GDM1 (cell line): ENCODE measurements around the gene AASDH.
"Not testable (repeated sequence)": the region's sequence is repeated elsewhere in the genome, so short reads cannot be mapped to it uniquely, and the experiment has no call there.

ENCODE experiments used
- DNase-seq: peaks from one replicate; lab custom pipeline; 2025; lab: John Stamatoyannopoulos, UW

The AASDH gene

DNA sequence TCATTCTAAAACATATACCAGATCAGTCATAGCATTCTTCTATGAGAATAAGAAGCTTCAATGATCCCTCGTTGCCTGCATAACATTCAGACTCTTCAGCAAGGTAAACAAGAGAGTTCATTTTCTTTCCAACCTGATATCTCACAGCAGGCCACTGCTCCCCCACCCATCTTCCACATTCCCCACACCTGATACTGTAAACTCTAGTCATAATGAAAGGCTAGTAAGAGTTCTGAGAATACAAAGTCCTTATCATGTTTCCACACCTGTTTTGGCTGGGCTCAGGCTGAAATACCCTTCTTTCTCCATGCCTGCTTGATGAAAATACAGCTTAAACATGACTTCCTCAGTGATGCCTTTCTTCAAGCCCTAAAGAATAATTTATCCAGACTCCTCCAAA is 2.3 kb upstream of the AASDH start:
- DNase-seq = no peak

- DNase-seq = no peak
These were observed 1.0 kb upstream of the AASDH start for GRCh38 chr4:56388306-56388705.

DNA sequence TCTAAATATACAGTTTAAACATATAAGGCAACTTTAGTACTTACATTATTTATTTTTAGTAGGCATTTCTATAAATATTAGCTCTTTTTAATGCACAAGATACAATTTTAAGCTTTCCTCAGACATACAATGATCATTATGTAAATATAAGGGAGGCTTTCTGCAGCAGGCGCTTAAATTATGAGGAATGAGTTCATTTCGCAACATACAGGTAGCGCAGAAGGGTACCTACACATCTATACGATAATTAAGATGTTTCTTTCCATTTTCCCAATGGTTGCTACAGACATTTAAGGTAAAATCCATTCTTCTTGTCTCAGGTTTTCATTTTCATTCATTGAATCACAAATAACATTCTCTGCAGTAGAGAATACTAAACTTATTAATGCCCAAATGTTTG is 1.2 kb downstream of the AASDH start:
- DNase-seq = no peak

- DNase-seq = no peak
These were observed 11.8 kb downstream of the AASDH start for GRCh38 chr4:56375458-56375857.

- DNase-seq = no peak
These were observed 12.3 kb downstream of the AASDH start for GRCh38 chr4:56374956-56375355.

- DNase-seq = no peak
These were observed 14.5 kb downstream of the AASDH start for GRCh38 chr4:56372774-56373173.

DNA sequence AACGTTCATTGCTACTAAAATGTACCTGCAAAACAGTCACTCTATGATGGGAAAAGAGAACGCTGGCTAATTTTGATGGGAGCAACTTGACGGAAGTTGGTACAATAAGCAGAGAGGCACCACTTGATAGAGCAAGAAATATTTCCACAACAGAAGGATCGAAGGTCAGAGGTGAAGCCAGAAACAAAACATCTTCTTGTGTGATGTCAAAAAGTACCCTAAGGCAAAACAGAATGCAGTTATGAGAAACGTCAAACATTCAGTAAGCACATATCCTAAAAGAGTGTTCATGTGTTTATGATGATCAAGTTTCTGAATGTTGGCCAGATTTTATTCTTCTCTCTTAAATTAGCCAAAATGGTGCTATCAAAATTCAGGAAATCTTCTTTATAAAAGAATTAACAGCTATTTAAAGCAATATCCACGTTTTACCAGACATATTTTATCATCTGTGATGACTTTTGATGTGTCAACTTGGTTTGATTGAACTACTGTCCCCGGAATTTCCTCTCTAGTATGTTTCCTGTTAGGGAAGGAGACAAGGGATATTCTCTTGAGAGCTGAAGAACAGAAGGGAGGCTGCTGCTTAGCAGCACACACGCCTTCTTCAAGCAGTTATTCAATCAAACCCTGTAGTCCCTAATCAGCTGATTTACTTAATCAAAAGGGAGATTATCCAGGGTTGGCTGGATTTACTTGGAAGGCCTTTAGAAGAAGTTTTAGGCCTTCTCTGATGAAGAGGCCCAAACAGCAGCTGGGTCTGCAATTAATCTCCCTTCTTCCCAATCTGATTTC is 15.7 kb downstream of the AASDH start:
- DNase-seq = no peak

DNA sequence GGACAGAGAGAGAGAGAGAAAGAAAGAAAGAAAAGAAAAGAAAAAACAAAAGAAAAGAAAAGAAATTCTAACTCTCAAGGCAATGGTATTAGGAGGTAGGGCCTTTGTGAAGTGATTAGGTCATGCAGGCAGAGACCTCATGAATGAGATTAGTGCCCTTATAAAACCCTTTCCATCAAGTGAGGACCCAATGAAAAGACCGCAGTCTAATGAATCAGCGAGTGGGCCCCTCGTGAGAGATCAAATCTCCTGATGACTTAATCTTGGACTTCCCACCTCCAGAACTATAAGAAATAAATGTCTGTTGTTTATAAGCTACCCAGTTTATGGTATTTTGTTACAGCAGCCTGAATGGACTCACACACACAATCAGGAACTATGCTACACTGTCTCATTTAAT is 16.9 kb downstream of the AASDH start:
- DNase-seq = no peak

DNA sequence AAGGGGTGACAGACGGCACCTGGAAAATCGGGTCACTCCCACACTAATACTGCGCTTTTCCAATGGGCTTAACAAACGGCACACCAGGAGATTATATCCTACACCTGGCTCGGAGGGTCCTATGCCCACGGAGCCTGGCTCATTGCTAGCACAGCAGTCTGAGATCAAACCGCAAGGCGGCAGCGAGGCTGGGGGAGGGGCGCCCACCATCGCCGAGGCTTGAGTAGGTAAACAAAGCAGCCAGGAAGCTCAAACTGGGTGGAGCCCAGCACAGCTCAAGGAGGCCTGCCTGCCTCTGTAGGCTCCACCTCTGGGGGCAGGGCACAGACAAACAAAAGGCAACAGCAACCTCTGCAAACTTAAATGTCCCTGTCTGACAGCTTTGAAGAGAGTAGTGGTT is 24.3 kb downstream of the AASDH start:
- not testable (repeated sequence) for DNase-seq

DNA sequence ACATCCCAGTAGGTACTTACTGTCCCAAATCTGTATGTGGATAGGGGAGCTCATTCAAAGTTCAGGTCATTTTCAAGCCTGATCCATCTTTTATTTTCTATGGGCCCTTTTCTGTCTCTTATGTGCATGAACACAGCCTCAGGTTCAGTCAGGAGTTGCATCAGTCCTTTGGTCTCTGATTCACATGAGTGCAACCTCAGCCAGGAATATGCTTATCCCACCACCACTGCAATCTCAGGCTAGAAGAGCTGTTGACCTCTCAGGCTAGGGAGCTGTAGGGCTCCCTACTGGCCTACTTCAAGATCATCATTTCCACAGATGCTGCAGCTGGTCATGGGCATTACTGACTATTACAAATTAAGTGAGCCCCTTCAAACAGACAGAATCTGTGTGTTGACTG is 27.2 kb downstream of the AASDH start:
- DNase-seq = no peak

DNA sequence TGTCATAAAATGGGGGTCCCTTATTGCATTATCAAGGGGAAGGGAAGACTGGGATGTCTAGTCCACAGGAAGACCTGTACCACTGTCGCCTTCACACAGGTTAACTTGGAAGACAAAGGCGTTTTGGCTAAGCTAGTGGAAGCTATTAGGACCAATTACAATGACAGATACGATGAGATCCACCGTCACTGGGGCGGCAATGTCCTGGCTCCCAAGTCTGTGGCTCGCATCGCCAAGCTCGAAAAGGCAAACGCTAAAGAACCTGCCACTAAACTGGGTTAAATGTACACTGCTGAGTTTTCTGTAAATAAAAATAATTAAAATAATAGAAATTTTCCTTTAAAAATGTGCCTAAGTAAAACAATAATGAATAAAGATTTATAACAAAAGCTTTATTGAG is 30.6 kb downstream of the AASDH start:
- no peak for DNase-seq

DNA sequence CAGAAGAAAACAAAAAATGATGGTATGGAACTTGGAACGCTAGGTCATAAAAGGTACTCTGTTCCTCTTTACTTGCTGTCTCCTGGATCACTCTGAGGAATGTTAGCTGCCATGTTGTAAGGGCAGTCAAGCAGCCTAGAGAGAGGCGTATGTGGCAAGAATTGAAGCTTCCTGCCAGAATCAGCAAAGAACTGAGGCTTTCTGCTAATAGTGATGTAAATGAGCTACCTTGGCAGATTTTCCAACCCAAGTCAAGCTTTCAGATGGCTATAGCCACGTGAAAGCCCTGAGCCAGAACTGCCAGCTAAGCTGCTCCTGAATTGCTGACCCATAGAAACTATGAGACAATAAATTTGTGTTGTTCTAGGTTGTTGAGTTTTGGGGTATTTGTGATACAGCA is 38.7 kb downstream of the AASDH start:
- no peak for DNase-seq

GRCh38 chr4:56345458-56345857 is 41.8 kb downstream of the AASDH start:
- DNase-seq = no peak

DNA sequence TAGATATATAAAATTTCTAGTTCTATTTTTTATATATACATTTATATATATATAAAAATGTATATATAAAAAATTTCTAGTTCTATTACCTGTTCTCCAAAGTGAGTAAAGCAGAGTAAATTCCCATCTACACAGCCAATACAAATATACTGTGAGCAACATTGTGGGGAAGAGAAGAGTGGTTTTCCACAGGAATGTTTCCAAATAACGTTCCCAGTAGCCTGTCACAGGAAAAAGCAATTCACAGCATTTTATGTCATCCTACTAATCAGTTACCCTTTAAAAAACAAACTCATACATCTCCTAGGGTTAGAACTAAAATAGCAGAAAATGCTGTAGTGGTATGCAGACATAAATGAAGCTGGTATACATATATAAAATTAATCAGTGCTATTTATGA is 44.5 kb downstream of the AASDH start:
- no peak for DNase-seq

DNA sequence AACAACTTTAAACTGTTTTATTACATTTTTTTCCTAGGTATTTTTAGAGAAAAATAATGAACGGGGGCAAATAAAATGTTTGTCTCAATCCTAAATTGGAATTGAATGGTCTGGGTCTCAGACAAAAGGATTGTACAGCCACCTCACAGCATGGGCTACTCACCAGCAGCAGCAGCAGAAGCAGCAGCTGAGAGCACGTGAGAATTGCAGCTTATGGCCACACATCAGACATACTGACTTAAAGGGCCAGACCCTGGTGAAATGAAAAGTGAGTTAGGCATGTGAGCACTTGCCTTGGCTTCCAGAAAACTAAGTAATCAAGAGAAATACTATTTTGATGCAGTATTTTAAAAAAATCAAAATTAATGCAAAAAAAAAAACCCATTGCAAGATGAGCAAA is 56.6 kb downstream of the AASDH start:
- no peak for DNase-seq

DNA sequence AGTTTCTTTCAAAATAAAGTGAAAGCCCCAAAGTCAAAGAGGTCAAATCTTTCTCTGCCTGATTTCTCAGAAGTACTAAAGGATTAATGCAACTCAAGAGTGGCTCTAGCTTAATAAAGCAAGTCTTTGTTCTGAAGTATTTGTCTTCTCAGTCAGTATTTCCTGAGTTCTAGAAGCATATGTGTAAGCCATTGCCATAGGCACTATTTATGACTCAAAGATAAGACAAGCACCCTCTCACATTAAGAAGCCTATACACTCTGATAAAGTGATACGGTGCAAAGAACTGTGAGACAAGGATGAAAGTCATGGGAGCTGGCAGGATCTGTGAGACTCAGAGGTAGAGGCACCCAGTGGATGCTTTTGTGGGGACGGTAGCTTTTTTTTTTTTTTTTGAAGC is 60.9 kb downstream of the AASDH start:
- DNase-seq = no peak

- DNase-seq = no peak
These were observed 63.2 kb downstream of the AASDH start for GRCh38 chr4:56324011-56324610.

GRCh38 chr4:56323327-56323726 is 64.0 kb downstream of the AASDH start:
- DNase-seq = no peak

- DNase-seq = no peak
These were observed 66.0 kb downstream of the AASDH start for GRCh38 chr4:56321251-56321650.

DNA sequence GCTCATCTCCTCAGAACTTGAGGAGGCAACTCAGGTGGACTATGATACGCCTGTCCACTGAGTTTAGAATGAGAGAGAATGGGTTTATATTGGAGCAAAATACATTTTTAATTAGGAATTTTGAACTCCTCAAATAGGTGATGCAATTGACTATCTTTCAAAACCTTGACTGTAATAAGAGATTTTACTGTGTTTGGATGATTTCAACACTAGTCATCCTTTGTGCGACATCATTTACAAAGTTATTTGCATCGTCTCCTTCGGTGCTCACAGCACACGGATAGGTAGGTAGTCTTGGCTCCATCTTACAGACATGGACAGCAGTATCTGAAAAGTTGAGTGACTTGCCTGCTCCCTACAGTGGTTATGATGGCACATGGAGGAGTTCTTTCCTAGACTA is 67.0 kb downstream of the AASDH start:
- DNase-seq = no peak

- DNase-seq = no peak
These were observed 68.7 kb downstream of the AASDH start for GRCh38 chr4:56318555-56318954.

DNA sequence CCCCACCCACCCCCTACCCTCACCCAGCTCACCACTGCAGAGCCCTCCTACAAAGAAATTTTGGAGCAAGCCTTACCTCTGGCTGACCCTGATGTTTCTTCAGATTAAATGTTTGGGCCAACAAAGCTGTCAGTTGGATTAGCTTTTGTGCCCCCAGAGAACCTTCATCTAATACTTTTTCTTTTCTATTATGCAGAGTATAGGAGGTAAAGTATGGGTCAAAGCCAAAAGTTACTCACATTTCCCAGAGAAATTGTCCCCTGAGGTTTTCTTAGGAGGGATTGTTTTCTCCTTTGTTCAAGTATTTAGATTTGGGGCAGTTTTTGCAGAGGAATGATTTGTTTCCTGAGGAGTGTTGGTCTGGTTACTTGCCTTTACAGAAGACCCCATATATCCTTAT is 69.5 kb downstream of the AASDH start:
- no peak for DNase-seq

DNA sequence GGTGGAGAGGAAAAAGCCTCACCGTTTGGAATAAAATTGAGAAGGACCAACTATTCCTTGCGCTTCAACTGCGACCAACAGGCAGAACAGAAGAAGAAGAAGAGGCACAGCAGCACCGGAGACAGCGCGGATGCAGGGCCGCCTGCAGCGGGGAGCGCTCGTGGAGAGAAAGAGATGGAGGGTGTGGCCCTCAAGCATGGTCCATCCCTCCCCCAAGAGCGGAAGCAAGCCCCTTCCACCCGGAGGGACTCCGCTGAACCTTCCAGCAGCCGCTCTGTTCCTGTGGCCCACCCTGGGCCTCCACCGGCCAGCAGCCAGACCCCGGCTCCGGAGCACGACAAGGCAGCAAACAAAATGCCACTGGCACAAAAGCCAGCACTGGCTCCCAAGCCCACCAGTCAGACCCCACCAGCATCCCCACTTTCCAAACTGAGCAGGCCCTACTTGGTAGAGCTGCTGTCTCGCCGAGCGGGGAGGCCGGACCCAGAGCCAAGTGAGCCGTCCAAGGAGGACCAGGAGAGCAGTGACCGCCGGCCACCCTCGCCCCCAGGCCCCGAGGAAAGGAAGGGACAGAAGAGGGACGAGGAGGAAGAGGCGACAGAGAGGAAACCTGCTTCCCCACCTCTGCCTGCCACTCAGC is 71.2 kb downstream of the AASDH start:
- no peak for DNase-seq

DNA sequence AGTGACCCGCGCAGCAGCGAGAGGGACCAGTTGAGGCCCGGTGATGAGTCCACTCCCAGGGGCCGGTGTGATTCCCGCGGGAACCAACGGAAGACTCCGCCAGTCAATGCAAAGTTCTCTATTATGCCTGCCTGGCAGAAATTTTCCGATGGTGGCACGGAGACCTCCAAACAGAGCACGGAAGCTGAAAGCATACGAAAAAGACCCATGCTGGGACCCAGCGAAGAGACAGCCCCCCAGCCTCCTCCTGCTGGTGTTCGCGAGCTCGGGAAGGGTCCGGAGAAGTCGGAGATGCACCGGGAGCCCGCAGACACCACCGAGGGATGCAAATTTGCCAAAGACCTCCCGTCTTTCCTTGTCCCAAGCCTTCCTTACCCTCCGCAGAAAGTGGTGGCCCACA is 71.7 kb downstream of the AASDH start:
- no peak for DNase-seq
